HG03159 (cell line): ENCODE data around the gene NFIA.
"Not testable (repeated sequence)": the region's sequence is repeated elsewhere in the genome, so short reads cannot be mapped to it uniquely, and the experiment has no call there.

Experiments used
- ATAC-seq: cut with Tn5 transposase; IDR thresholded peaks from one replicate; pipeline ENCODE4 v1.9.1; 2021; ENCODE audit warnings: mild to moderate bottlenecking, moderate library complexity; ENCODE audit not compliant: unreplicated experiment

Gene NFIA

GRCh38 chr1:61263905-61264824 lies 181.8 kb downstream of the NFIA start:
- ATAC-seq: no peak

- no peak for ATAC-seq
Observed at GRCh38 chr1:61264825-61265242, 182.5 kb downstream of the NFIA start.

- ATAC-seq: no peak
Observed at GRCh38 chr1:61265665-61266064, 183.3 kb downstream of the NFIA start.

- no peak for ATAC-seq
Observed at GRCh38 chr1:61266738-61267137, 184.4 kb downstream of the NFIA start.

GRCh38 chr1:61268546-61269240 lies 186.3 kb downstream of the NFIA start:
- no peak for ATAC-seq

GRCh38 chr1:61269602-61270001 lies 187.2 kb downstream of the NFIA start:
- no peak for ATAC-seq

GRCh38 chr1:61270107-61270506 lies 187.7 kb downstream of the NFIA start:
- ATAC-seq: no peak

- ATAC-seq: no peak
Observed at GRCh38 chr1:61270761-61271411, 188.5 kb downstream of the NFIA start.

- ATAC-seq: no peak
Observed at GRCh38 chr1:61271412-61271789, 189.0 kb downstream of the NFIA start.

GRCh38 chr1:61273167-61273705 lies 190.9 kb downstream of the NFIA start:
- ATAC-seq: no peak

- ATAC-seq: no peak
Observed at GRCh38 chr1:61273861-61274260, 191.5 kb downstream of the NFIA start.

- ATAC-seq: no peak
Observed at GRCh38 chr1:61274939-61275338, 192.6 kb downstream of the NFIA start.

- ATAC-seq: no peak
Observed at GRCh38 chr1:61276246-61276645, 193.9 kb downstream of the NFIA start.

- ATAC-seq: no peak
Observed at GRCh38 chr1:61277121-61277690, 194.8 kb downstream of the NFIA start.

GRCh38 chr1:61278503-61278902 lies 196.1 kb downstream of the NFIA start:
- ATAC-seq: not testable (repeated sequence)

- no peak for ATAC-seq
Observed at GRCh38 chr1:61278966-61279365, 196.6 kb downstream of the NFIA start.

- no peak for ATAC-seq
Observed at GRCh38 chr1:61279570-61279969, 197.2 kb downstream of the NFIA start.

GRCh38 chr1:61280452-61280851 lies 198.1 kb downstream of the NFIA start:
- no peak for ATAC-seq

GRCh38 chr1:61282387-61282786 lies 200.0 kb downstream of the NFIA start:
- ATAC-seq: no peak

GRCh38 chr1:61284248-61284854 lies 202.0 kb downstream of the NFIA start:
- no peak for ATAC-seq

- ATAC-seq: no peak
Observed at GRCh38 chr1:61284936-61285335, 202.6 kb downstream of the NFIA start.
